Measurements from ENCODE around the gene SPC24.

DNA sequence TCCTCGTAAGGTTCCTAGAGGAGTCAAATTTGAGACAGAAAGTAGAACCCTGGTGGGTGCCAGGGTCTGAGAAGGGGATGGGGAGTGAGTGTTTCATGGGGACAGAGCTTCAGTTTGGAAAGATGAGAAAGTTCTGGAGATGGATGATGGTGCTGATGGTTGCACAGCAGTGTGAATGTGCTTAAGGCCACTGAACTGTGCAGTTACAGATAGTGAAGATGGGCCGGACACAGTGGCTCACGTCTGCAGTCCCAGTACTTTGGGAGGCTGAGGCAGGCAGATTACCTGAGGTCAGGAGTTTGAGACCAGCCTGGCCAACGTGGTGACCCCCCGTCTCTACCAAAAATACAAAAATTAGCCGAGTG is 917 bp downstream of the SPC24 start:
- TF ChIP-seq, protein P1, sequence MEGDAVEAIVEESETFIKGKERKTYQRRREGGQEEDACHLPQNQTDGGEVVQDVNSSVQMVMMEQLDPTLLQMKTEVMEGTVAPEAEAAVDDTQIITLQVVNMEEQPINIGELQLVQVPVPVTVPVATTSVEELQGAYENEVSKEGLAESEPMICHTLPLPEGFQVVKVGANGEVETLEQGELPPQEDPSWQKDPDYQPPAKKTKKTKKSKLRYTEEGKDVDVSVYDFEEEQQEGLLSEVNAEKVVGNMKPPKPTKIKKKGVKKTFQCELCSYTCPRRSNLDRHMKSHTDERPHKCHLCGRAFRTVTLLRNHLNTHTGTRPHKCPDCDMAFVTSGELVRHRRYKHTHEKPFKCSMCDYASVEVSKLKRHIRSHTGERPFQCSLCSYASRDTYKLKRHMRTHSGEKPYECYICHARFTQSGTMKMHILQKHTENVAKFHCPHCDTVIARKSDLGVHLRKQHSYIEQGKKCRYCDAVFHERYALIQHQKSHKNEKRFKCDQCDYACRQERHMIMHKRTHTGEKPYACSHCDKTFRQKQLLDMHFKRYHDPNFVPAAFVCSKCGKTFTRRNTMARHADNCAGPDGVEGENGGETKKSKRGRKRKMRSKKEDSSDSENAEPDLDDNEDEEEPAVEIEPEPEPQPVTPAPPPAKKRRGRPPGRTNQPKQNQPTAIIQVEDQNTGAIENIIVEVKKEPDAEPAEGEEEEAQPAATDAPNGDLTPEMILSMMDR (IDR thresholded peaks at IDR 0.05) = no peak
- TF ChIP-seq POLR2A (IDR thresholded peaks at IDR 0.05) = no peak

Data from testis (tissue), 2 donors.